Left renal pelvis (tissue), 4 donors: ENCODE data around the gene STXBP1. TPM values are rescaled to one million over a fixed set of nuclear protein-coding genes. Genes with fewer than 3 reads are reported as not detected.

Experiments
- DNase-seq, 4 donors: peaks; one replicate each; pipeline ENCODE4 v3.0.0-alpha.2; 2013; ENCODE audit warnings: low read depth in 4 of 4, low spot score in 3 of 4
- polyA plus RNA-seq, 4 donors: library from polyadenylated mRNA; unstranded; fragments of 120-200 nt; gene quantifications; one replicate each; pipeline ENCODE4 v1.2.1, GENCODE V29; 2013; ENCODE audit not compliant: insufficient read length in 4 of 4

STXBP1 gene
- 10 to 100 TPM; 23.8 to 36.9 (median 29.2) TPM for polyA plus RNA-seq

DNA sequence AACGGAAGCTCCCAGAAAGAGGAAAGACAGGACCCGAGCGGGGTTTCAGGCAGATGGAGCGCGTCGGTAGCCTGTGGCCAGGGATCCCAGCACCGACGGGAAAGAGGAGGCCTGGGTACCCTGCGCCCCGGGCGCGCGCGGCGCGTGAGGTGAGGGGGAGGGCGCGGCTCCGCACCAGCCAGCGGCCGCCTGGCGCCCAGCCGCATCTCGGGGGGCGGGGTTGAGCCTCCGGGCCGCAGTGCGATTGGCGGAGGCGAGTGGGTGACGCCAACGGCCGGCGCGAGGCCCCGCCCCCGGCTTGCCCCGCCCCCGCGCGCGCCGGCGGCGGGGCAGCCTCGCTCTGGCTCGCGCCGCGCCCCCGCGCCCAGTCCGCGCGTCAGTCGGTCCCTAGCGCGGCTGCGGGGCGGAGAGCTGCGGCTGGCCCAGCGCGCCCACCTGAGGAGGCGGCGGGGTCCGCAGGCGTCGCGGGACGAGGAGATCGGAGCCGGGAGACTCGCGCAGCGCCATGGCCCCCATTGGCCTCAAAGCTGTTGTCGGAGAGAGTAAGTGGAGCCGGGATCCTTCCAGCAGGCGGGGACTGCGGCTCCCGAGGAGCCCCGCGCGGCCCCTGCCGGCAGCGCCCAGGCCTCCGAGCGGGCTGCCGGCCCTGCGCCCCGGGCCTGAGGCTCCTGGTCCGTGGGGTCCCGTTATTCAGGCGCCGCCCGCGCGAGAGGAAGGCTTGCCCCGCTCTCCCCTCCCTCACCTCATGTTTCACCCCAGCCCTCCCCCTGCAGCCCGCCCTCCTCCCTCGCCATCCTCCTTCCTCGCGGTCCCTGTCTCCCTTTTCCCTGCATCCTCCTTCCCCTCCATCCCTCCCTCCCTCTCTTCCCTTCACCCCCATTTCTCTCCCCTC lies at the start of gene STXBP1:
Gene STXBP1 (plus strand): TSS at position 379 of the 892 bp plus-strand sequence. CDS start 127 bp downstream, at position 506.
- peak in 3 of 4 donors; percentile 65 to 78 (median 76) for DNase-seq

DNA sequence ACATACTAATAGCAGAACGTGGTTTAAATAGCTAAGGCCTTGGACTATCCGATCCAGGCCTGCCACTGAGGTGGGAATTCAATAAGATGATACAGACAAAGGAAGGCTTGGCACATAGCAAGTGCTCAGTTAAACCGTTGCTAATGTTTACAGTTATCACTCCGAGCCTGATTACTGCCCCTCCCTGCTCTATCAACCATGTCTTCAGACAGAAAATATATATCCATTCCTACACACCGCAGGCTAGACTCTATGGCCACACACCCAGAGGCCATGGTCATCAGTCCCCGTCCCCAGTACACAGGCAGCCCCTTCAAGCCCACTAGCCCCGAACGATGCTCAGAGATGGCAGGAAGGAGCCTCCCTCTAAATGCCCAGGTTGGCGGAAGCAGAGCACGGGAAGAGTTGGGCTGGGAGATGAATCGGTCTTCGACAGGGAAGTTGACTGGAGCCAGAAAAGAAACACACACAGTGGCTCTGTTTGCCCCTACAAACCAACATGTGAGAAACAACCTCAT lies 49.7 kb upstream of the STXBP1 start:
- no peak for DNase-seq

DNA sequence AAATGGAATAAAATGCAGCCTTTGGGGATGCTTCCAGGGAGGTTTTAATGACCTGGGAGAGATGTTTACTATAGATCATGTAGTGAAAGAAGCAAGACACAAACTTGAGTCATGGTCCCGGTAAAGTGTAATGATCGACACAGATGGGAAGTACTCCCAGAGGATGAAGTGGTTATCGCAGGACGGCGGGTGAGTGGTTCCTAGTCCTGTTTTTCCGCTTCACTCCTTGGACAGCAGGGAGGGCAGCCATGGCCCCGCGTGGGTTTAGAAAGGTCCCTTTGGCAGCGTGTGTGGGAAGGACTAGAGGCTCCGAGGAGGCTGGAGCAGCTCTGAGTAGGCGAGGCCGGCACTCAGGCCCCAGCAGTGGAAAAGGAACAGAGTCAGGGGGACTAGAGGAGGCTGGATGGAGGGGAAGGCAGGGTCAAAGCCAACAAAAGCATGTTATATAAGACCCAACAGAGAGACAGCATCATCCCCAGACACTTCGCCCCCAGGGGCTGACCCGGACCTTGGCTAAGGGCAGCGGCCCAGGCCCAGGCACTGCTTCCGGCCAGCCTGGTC lies 49.2 kb upstream of the STXBP1 start:
- no peak for DNase-seq

DNA sequence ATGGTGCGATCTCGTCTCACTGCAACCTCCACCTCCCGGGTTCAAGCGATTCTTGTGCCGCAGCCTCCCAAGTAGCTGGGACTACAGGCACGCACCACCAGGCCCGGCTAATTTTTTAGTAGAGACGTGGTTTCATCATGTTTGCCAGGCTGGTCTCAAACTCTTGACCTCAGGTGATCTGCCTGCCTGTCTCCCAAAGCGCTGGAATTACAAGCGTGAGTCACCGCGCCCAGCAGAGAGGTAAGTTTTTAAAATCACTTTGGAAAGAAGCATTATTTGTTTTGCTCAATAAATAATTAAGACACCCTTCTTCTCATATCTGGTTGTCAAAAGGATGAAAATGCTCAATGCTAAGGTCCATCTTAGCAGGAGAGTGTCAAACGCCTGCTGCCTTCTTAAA lies 48.5 kb upstream of the STXBP1 start:
- no peak for DNase-seq

DNA sequence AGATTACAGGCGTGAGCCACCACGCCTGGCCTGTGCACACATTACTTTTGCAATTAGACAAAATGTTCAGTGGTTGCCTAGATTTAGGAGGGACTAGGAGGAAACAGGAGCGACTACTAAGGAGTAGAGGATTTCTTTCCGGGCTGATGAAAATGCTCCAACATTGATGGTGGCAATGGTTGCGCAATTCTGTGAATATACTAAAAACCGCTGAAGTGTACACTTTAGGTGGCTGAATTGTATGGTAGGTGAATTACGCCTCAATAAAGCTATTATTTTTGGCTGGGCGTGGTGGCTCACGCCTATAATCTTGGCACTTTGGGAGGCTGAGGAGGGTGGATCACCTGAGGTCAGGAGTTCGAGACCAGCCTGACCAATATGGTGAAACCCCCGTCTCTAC lies 46.8 kb upstream of the STXBP1 start:
- no peak for DNase-seq

DNA sequence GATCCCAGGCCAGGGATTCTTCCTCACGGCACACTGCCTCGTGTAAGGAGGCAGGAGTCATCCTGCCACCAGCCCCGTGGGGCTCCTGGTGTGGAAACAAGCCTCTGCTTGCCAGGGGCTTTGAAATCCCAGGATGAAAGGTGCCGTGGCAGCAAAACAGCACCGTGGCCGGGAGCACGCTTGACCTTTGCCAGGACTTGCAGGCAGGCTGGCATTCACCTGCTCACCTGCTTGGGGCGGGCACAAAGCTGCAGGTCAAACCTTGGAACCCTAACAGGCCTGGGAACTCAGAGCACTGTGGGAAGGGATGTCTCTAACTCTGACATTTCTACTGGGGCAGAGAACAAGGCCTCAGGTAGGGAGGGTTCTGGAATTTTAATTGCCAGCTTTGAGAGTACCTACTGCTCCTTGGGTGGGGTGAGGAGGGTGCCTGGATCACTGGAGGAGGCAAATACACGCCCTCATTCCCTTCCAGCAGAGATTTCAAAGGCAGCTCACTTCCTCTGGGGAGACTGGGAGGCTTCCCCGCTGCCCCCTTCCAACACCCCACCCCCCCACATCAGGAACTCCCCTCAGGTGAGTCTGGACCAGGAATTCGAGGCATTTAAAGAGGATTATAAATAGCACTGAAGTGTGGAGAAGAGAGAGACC lies 45.6 kb upstream of the STXBP1 start:
- DNase-seq: no peak

DNA sequence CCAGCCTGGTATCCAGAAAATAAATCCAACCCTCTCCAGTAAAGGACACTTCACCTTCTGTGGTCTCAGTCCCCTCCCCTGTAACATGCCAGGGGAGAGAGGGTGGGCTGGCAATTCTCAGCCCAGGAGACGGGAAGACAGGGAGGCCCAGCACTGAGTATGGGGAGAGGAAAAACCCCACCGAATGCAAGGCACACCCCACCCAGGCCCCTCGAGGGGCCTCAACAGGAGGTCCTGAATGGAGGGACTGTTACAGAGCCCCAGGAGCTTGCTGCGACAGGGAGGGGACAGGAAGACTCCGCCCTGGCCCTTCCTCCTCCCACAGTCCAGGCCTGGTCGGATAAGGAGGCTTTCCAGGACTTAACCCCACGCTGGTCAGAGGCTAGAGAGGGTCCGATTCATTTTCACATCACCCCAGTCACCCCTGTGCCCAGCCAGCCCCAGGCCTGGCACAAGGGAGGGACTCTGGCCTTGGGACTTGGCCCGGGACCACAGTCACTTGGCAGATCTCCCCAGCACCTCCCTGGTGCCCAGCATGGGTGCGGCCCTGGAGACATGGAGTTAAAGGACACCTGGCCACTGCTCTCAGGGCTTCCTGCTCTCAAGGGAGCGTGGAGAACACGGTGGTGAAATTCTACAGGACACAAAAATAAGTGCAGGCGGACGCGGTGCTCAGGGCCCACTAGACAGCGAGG lies 44.9 kb upstream of the STXBP1 start:
- no peak for DNase-seq

DNA sequence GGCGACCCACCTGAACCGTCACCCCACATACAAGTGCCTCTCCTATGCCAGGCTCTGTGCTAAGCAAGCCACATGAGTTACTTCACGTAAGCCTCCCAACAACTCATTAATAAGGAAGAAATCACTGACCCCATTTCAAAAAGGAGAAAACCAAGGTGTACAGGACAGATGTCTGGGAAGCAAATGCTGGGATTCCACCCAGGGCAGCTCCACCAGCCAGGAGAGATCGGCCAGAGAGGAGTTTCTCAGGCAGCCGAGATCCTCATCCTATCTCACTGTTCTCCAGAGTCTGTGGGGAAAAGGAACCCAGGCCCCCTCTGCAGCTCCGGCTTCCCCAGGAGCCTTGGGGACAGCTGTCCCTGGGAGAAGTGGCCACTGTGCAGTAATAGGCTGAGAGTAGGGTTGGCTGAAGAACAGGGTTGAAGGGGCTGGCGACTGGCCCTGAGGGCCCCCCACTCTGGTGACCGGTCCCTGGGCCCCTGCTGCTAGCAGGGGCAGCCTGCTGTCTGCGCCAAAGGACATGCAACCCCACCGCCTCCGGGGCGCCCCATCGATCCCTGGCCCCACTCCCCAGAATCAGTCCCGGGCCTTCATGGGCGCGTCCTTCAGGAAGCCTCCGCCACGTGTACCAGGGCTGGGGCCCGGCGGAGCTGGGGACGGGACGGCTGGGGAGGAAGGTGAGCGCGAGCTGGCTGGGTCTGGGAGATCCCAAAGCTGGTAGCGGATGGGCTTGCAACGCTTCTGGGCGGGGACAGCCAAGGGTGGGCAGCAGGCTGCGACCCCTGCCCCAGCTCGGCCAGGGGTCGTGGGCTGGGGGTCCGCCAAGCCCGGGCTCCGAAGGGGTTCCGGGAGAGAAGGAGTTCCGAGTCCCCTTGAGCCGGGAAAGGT lies 44.1 kb upstream of the STXBP1 start:
- no peak for DNase-seq

DNA sequence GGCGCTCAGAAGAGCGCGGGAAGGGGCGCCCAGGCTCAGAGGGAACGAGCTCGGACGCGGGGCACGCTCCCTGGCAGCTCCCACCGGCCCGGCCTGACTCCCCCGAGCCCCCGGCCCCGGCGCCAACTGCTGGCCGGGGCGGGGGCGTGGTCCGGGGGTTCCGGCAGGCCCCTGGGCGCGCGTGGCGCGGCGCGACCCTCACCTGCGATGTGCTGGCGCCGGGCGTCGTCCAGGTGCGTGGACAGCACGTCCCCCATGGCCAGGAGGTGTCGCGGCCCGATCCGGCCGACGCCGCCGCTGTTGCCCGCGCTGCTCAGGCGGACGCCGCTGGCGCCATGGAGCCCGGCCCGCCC lies 43.5 kb upstream of the STXBP1 start:
- no peak for DNase-seq

DNA sequence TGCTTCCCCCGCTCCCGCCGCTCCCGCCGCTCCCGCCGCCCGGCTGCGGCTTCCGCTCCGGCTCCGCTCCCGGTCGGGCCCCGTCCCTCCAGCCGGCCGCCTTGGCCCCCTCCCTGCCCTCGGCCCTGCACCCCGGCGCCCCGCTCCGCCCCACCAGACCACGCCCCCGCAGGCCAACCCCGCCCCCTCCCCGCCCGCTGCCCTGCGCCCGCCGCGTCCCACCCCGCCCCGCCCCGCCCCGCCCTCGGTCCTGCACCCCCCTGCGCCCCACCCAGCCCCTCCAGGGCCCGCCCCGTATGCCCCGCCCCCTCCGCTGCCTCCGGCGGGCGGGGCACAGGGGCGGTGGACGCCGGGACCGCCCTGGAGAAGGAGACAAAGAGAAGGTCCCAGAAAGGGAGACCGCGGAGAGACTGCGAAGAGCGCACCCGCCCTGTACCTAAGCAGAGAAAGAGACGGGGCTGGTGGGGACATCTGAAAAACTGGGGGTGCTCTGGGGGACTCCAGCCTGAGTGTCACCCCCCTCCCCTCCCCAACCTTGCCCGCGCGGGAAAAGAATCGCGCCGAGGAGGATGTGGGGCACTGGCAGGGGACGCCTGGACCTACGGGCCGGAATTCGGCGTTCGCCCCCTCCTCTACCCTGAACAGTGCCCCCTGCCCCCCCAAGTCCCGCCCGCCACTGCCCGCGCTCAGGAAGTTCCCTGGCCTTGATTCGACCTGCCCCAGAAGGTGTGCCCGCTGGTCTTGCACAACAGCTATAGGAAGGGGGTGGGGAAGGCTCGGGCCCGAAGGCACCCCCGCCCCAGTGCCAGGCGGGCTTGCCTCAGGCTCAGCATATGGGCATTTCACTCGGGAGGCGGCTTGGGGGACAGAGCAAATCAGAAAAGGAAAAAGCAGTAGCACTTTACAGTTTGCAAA lies 42.8 kb upstream of the STXBP1 start:
- DNase-seq: peak in 2 of 4 donors; percentile 79 to 80

DNA sequence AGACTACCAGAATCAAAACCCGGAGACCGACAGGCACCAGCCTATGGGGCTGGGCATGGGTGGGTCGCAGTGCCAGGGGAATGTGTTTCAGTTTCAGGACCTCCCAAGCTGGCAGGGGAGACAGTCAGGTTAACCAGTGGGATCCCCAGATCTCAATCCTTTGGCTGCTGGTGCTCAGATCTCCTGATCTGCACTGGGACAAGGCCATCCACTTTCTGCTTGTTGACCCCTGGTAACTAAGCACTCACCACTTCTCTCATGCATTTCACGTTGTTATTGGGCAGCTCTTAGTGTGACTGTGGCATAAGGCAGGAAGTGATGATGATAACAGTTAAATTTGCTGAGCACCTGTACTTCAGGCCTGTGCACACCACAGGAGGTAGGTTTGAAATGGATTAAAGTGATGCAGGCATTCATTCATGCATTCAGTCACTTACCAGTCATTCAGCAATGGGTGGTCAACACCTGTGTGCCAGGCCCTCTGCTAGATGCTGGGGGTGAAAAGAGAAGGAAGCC lies 42.1 kb upstream of the STXBP1 start:
- DNase-seq: no peak

DNA sequence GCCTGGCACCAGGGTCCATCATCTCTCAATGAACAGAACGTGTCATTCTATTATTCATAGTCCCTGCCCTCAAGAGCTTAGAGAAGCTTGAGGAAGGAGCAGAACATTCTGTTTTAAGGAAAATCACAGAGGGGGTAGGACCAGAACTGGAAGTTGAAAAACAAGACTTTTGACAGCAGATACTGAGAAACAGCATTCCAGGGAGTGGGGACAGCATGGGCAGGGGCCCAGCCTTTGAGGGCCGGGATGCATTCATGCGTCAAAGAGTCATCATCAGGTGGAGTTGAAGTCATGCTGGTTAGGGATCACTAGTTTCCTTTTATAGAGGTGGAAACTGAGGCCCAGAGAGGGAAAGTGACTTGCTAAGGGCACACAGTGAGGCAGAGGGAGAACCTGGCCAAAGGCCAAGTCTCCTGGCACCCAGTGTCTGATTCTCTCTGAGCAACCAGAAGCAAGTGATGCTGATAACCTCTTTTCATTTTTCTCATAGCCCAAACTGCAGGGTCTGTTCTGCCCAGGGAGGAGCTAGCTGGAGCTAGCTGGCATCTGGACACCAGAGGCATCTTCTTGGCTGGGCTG lies 41.5 kb upstream of the STXBP1 start:
- DNase-seq: no peak

DNA sequence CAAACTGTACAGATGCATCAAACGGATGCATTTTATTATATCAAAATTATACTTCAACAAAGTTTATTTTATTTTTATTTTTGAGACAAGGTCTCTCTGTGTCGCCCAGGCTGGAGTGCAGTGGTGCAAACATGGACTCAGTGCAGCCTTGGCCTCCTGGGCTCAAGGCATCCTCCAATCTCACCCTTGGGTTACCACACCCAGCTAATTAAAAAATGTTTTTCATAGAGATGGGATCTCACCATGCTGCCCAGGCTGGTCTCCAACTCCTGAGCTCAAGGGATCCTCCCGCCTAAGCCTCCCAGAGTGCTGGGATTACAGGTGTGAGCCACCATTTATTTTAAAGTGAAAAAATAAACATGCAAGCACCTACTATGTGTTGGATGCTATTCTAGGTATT lies 40.1 kb upstream of the STXBP1 start:
- no peak for DNase-seq

DNA sequence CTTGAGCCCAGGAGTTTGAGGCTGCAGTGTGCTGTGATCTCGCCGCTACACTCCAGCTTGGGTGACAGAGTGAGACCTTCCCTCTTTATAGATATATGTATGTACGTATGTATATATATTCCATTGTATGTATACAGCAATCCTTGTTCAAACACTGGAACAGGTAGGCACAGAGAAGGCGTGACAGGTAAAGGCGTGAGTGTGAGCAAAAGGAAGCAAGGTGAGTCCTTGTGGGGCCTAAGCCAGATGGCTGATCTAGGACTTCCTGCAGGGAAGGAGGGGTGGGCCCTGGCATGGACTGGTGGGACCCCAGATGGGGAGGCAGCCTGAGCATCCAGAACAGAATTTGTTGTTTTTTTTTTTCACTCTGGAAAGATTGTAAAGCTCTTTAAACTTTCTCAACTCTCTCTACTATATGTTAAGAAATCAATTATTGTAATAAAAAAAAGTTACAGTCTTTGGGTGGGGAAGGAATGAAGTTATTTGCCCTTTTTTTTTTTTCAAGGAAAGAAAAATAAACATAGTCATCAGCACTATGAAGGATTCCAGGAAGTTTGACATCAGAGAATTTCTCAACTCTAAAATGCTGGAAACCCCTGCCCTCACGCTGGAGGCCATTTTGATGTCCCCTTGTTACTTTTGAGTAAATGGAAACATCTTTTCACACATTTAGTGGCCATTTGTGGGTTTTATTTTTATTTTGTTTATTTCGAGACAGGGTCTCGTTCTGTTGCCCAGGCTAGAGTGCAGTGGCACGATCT lies 38.9 kb upstream of the STXBP1 start:
- DNase-seq: no peak

DNA sequence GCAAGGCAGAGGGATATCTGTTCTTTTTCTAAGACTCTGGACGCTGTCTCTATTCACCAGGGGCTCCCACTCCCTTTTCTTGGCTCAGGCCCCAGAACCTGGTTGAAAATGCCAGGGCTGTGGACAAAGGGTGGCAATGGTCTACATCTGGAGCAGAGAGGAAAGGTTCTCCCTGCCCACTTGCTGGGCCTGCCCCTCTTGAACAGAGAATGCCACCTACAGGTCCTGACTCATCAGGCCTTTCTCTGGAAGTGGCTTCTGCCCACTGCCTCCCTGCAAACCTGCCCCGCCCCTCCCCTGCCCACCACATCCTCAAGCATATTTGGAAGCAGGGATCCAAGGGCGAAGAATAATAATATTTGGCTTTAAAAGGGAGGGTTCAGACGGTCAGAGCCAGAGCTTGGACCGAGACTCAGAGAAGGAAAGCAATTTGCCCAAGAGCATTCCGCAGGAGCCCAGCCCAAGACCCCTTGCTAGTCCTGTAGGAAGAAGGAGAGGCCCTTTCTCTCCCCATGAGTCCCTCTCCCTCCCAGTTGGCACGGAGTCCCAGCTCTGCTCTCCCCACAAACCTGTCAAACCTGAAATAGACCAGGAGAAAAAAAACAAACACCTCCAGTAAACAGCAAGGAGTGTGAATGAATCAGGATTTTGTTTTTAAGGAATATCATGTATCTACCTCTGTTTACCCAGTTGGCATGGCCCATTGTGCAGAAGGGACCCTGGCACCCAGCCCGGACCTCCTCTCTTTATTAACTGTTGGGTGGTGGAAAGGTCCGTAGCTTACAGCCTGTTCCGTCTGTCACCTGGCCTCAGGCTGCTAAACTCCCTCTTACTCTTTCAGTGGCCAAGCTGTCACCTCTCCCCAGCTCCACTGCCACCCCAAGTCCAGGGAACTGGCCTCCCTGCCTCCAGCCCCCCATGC lies 37.7 kb upstream of the STXBP1 start:
- no peak for DNase-seq
